ENCODE measurements around the gene BIRC6.
"Not testable (repeated sequence)": the region's sequence is repeated elsewhere in the genome, so short reads cannot be mapped to it uniquely, and the experiment has no call there.

The BIRC6 gene

GRCh38 chr2:32514946-32515345, 158.1 kb downstream of the BIRC6 start:
- no peak for DNase-seq

- DNase-seq: no peak
Measured at GRCh38 chr2:32516567-32516966, 159.7 kb downstream of the BIRC6 start.

- DNase-seq: no peak
Measured at GRCh38 chr2:32522770-32523169, 165.9 kb downstream of the BIRC6 start.

- no peak for DNase-seq
Measured at GRCh38 chr2:32523686-32524085, 166.9 kb downstream of the BIRC6 start.

- DNase-seq: no peak
Measured at GRCh38 chr2:32532341-32532740, 175.5 kb downstream of the BIRC6 start.

GRCh38 chr2:32532961-32533360, 176.1 kb downstream of the BIRC6 start:
- DNase-seq: no peak

- no peak for DNase-seq
Measured at GRCh38 chr2:32534831-32535230, 178.0 kb downstream of the BIRC6 start.

- DNase-seq: no peak
Measured at GRCh38 chr2:32538735-32539134, 181.9 kb downstream of the BIRC6 start.

GRCh38 chr2:32552483-32552882, 195.7 kb downstream of the BIRC6 start:
- DNase-seq: not testable (repeated sequence)

- peak; percentile 44 for DNase-seq
Measured at GRCh38 chr2:32553829-32554432, 197.1 kb downstream of the BIRC6 start.

- DNase-seq: no peak
Measured at GRCh38 chr2:32558492-32558891, 201.7 kb downstream of the BIRC6 start.

GRCh38 chr2:32559136-32559535, 202.3 kb downstream of the BIRC6 start:
- no peak for DNase-seq

GRCh38 chr2:32562906-32563305, 206.1 kb downstream of the BIRC6 start:
- no peak for DNase-seq

- DNase-seq: no peak
Measured at GRCh38 chr2:32564417-32565035, 207.7 kb downstream of the BIRC6 start.

GRCh38 chr2:32565902-32566301, 209.1 kb downstream of the BIRC6 start:
- no peak for DNase-seq

- no peak for DNase-seq
Measured at GRCh38 chr2:32572030-32572429, 215.2 kb downstream of the BIRC6 start.

GRCh38 chr2:32572737-32573136, 215.9 kb downstream of the BIRC6 start:
- DNase-seq: peak; percentile 27

- DNase-seq: peak; percentile 76
Measured at GRCh38 chr2:32591669-32592463, 235.0 kb downstream of the BIRC6 start.

GRCh38 chr2:32594573-32594972, 237.8 kb downstream of the BIRC6 start:
- DNase-seq: no peak

- no peak for DNase-seq
Measured at GRCh38 chr2:32611366-32611765, 254.5 kb downstream of the BIRC6 start.

GRCh38 chr2:32611771-32612170, 254.9 kb downstream of the BIRC6 start:
- DNase-seq: no peak

- no peak for DNase-seq
Measured at GRCh38 chr2:32614084-32614483, 257.3 kb downstream of the BIRC6 start.

GRCh38 chr2:32617599-32618189, 260.9 kb downstream of the BIRC6 start:
- DNase-seq: no peak
